C4-2B (cell line): Measurements from ENCODE around the gene KRT79.

Experiments used
- ZFX ChIP-seq: fragments of 450-650 bp; IDR thresholded peaks from 2 replicates; pipeline ENCODE4 v1.6.1; 2017
- TF ChIP-seq, protein P1 (sequence below): fragments of 450-650 bp; conservative IDR thresholded peaks from 2 replicates; pipeline ENCODE4 v1.5.1; 2017; ENCODE audit warnings: mild to moderate bottlenecking

DNA sequence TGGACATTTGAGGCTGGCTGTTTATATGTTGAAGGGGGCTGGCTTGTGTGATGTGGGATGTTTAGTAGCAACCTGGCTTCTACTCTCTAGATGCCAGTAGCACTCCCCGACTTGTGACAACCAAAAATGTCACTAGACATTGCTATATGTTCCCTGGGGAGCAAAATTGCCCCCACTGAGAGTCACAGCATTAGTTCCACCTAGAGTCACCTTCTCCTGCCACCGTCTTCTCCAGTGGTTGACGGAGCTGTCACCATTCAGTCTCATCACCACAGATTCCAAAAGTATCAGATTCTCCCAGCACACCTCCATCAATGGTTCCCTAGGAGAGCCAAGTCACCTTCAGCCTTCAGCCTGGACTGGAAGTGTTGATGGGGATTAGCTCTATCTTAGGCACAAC, 49.2 kb downstream of the KRT79 start:
- TF ChIP-seq, protein P1, sequence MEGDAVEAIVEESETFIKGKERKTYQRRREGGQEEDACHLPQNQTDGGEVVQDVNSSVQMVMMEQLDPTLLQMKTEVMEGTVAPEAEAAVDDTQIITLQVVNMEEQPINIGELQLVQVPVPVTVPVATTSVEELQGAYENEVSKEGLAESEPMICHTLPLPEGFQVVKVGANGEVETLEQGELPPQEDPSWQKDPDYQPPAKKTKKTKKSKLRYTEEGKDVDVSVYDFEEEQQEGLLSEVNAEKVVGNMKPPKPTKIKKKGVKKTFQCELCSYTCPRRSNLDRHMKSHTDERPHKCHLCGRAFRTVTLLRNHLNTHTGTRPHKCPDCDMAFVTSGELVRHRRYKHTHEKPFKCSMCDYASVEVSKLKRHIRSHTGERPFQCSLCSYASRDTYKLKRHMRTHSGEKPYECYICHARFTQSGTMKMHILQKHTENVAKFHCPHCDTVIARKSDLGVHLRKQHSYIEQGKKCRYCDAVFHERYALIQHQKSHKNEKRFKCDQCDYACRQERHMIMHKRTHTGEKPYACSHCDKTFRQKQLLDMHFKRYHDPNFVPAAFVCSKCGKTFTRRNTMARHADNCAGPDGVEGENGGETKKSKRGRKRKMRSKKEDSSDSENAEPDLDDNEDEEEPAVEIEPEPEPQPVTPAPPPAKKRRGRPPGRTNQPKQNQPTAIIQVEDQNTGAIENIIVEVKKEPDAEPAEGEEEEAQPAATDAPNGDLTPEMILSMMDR = no peak
- TF ChIP-seq ZFX = no peak
